ENCODE data around the gene WIPF2. TPM values are rescaled to one million over a fixed set of nuclear protein-coding genes. Genes with fewer than 3 reads are reported as not detected.
"Not testable (repeated sequence)": the region's sequence is repeated elsewhere in the genome, so short reads cannot be mapped to it uniquely, and the experiment has no call there.

Gene WIPF2
- total RNA-seq, 1 donor from 2014 or later, result 32.2 TPM

DNA sequence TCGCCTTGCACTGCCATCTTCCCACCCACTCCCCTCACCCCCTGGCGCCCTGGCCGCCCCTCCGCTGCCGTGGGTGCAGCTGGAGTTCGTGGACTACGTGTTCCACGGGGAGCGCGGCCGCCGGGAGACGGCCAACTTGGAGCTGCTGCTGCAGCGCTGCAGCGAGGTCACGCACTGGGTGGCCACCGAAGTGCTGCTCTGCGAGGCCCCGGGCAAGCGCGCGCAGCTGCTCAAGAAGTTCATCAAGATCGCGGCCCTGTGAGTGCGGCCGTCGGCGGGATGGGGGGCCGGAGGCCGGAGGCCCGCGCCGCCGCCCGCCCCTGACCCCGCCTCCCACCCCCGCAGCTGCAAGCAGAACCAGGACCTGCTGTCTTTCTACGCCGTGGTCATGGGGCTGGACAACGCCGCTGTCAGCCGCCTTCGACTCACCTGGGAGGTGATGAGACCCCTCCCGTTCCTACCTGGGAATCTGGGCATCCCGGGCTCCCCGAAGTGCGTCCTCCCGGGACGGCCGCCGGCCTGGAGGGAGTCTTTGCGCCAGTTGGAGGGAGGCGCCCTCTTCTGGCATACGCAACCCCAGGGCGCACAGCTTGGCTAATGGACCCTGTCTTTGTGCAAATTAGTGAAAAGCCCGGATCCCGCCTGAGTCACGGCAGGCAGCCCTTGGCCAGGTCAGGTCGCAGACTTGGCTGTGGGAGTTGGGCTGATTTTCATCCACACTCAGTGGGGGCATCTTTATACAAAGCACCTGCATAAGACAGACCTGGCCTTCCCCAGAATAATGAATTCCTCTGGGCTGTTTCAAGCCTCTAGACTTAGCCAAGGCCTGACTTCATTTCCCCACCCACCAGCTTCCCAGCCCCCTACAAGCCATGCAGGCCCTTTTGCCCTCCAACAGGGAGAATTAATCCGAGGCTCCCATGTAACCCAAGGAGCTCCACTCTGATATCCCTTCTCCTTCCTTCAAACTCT lies 27.6 kb upstream of the WIPF2 start:
- Mint-ChIP-seq H3K4me3 (ENCODE audit: unreplicated experiment) (peak overlapping the region; percentile 69), H3K9me3 (ENCODE audit: unreplicated experiment) (no peaks in the 10 kb centered on the region), H3K4me1 (ENCODE audit: unreplicated experiment) (peaks cover 12% of the 10 kb centered on the region), H3K36me3 (ENCODE audit: low read depth, unreplicated experiment) (peaks cover 12% of the 10 kb centered on the region), H3K27ac (ENCODE audit: unreplicated experiment) (no peak overlapping the region), H3K27me3 (ENCODE audit: unreplicated experiment) (peaks cover 9% of the 10 kb centered on the region)
- peak; percentile 75 for DNase-seq (ENCODE audit: low spot score)
- TF ChIP-seq, protein P1, sequence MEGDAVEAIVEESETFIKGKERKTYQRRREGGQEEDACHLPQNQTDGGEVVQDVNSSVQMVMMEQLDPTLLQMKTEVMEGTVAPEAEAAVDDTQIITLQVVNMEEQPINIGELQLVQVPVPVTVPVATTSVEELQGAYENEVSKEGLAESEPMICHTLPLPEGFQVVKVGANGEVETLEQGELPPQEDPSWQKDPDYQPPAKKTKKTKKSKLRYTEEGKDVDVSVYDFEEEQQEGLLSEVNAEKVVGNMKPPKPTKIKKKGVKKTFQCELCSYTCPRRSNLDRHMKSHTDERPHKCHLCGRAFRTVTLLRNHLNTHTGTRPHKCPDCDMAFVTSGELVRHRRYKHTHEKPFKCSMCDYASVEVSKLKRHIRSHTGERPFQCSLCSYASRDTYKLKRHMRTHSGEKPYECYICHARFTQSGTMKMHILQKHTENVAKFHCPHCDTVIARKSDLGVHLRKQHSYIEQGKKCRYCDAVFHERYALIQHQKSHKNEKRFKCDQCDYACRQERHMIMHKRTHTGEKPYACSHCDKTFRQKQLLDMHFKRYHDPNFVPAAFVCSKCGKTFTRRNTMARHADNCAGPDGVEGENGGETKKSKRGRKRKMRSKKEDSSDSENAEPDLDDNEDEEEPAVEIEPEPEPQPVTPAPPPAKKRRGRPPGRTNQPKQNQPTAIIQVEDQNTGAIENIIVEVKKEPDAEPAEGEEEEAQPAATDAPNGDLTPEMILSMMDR (IDR thresholded peaks at IDR 0.05; ENCODE audit: unreplicated experiment), result no peak

- peaks cover 10% of the 10 kb centered on the region for H3K27me3 Mint-ChIP-seq (ENCODE audit: unreplicated experiment)
- H3K4me3 Mint-ChIP-seq (ENCODE audit: unreplicated experiment), result no peak overlapping the region
- peaks cover 8% of the 10 kb centered on the region for H3K36me3 Mint-ChIP-seq (ENCODE audit: low read depth, unreplicated experiment)
- H3K9me3 Mint-ChIP-seq (ENCODE audit: unreplicated experiment), result no peaks in the 10 kb centered on the region
- TF ChIP-seq, protein P1 (IDR thresholded peaks at IDR 0.05; ENCODE audit: unreplicated experiment), result no peak
- H3K4me1 Mint-ChIP-seq (ENCODE audit: unreplicated experiment), result peaks cover 12% of the 10 kb centered on the region
- H3K27ac Mint-ChIP-seq (ENCODE audit: unreplicated experiment), result no peak overlapping the region
- DNase-seq (ENCODE audit: low spot score), result no peak
Observed at GRCh38 chr17:40192961-40193360, 26.1 kb upstream of the WIPF2 start.

GRCh38 chr17:40194821-40195220 lies 24.3 kb upstream of the WIPF2 start:
- Mint-ChIP-seq H3K9me3 (ENCODE audit: unreplicated experiment) (no peaks in the 10 kb centered on the region), H3K27me3 (ENCODE audit: unreplicated experiment) (peaks cover 7% of the 10 kb centered on the region), H3K27ac (ENCODE audit: unreplicated experiment) (no peak overlapping the region), H3K4me1 (ENCODE audit: unreplicated experiment) (peaks cover 12% of the 10 kb centered on the region), H3K36me3 (ENCODE audit: low read depth, unreplicated experiment) (peaks cover 3% of the 10 kb centered on the region), H3K4me3 (ENCODE audit: unreplicated experiment) (no peak overlapping the region)
- DNase-seq (ENCODE audit: low spot score), result no peak
- TF ChIP-seq, protein P1 (IDR thresholded peaks at IDR 0.05; ENCODE audit: unreplicated experiment), result no peak

DNA sequence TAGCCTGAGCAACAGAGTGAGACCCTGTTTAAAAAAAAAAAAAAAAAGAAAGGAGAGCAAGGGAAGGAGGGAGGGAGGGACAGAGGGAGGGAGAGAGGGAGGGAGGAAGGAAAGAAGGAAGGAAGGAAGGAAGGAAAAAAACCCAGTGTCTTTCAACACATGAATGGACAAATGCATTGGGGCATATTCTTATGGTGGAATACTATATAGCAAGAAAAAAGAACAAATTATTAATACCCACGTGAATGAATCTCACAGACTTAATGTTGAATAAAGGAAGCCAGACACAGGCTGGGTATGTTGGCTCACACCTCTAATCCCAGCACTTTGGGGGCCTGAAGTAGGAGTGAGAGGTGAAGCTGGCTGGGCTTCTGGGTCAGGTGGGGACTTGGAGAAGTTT lies 21.6 kb upstream of the WIPF2 start:
- TF ChIP-seq, protein P1 (IDR thresholded peaks at IDR 0.05; ENCODE audit: unreplicated experiment), result no peak
- no peak overlapping the region for H3K4me3 Mint-ChIP-seq (ENCODE audit: unreplicated experiment)

DNA sequence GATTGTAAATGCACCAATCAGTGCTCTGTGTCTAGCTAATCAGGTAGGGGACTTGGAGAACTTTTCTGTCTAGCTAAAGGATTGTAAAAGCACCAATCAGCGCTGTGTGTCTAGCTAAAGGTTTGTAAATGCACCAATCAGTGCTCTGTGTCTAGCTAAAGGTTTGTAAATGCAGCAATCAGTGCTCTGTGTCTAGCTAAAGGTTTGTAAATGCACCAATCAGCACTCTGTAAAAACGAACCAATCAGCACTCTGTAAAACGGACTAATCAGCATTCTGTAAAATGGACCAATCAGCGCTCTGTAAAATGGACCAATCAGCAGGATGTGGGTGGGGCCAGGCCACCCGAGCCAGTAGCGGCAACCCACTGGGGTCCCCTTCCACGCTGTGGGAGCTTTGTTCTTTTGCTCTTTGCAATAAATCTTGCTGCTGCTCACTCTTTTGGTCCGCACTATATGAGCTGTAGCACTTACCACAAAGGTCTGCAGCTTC lies 21.1 kb upstream of the WIPF2 start:
- H3K27me3 Mint-ChIP-seq (ENCODE audit: unreplicated experiment); H3K4me1 Mint-ChIP-seq (ENCODE audit: unreplicated experiment); DNase-seq (ENCODE audit: low spot score); H3K9me3 Mint-ChIP-seq (ENCODE audit: unreplicated experiment); H3K27ac Mint-ChIP-seq (ENCODE audit: unreplicated experiment); H3K36me3 Mint-ChIP-seq (ENCODE audit: low read depth, unreplicated experiment); H3K4me3 Mint-ChIP-seq (ENCODE audit: unreplicated experiment): not testable (repeated sequence)

More for the DNA sequence above, 21.6 kb upstream of the WIPF2 start:
- Mint-ChIP-seq H3K27me3 (ENCODE audit: unreplicated experiment) (peaks cover 4% of the 10 kb centered on the region), H3K4me1 (ENCODE audit: unreplicated experiment) (peaks cover 9% of the 10 kb centered on the region), H3K36me3 (ENCODE audit: low read depth, unreplicated experiment) (peaks cover 3% of the 10 kb centered on the region), H3K9me3 (ENCODE audit: unreplicated experiment) (no peaks in the 10 kb centered on the region), H3K27ac (ENCODE audit: unreplicated experiment) (no peak overlapping the region)
- no peak for DNase-seq (ENCODE audit: low spot score)
